ENCODE results near the gene NRAP. TPM values are rescaled to one million over a fixed set of nuclear protein-coding genes. Genes with fewer than 3 reads are reported as not detected.

The NRAP gene
- total and polyA plus RNA-seq, 2 of the 4 experiments (the other 2 are of a cell fraction): not detected

DNA sequence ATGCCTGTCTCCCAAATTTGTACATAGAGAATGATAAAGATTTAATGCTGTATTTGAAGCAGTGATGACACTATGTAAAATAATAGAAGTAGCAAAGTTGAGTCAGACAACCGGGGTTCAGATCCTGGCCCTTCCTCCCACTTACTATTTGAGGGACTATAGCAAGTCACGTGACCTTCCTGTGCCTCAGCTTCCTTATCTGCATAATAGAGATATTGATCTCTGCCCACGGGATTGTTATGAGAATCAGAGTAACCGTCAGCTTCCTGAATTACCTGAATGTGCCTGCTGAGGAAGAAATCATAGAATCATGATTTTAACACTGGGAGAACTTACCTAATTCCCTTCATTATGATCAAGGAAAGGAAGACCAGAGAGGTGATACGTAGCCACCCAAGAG is 42.8 kb upstream of the NRAP start:
- Histone ChIP-seq H3K9me1 (ENCODE audit: insufficient read depth, low read length) (peaks cover 2% of the 10 kb centered on the region; the same call in 1 of the 2 replicates), H2AFZ (replicated peaks; ENCODE audit: low read length, poor library complexity) (no peak overlapping the region), H4K8ac (ENCODE audit: low read depth in 2 of 2, low read length in 2 of 2) (no peak overlapping the region), H3K27me3 (ENCODE audit: control insufficient read depth, insufficient read depth, low read length) (no peaks in the 10 kb centered on the region), H3K9ac (ENCODE audit: low read depth, low read length) (no peak overlapping the region), H3K4ac (ENCODE audit: low read depth, low read length) (no peak overlapping the region), H3K79me1 (ENCODE audit: low read depth in 1 of 2, low read length in 2 of 2) (peaks cover 8 to 36% of the 10 kb centered on the region in 2 experiments), H3K4me1 (ENCODE audit: control insufficient read depth, insufficient read depth, low read length) (peaks cover 9% of the 10 kb centered on the region), H3K4me2 (ENCODE audit: low read depth, low read length) (no peak overlapping the region), H4K91ac (ENCODE audit: insufficient read depth, low read depth, low read length) (no peak overlapping the region), H3K36me3 (ENCODE audit: control insufficient read depth, insufficient read depth, low read length) (peaks cover 5% of the 10 kb centered on the region; the same call in 1 of the 2 replicates), H2BK15ac (ENCODE audit: low read depth, low read length) (no peak overlapping the region), H2BK20ac (ENCODE audit: low read depth, low read length) (no peak overlapping the region), H3K27ac (ENCODE audit: insufficient read depth, low read length) (no peak overlapping the region), H4K5ac (ENCODE audit: low read depth, low read length) (no peak overlapping the region), H2BK120ac (ENCODE audit: low read depth, low read length) (no peak overlapping the region), H3K14ac (replicated peaks; ENCODE audit: low read depth, low read length) (no peak overlapping the region), H3K23ac (ENCODE audit: low read depth, low read length) (no peak overlapping the region), H3K4me3 (ENCODE audit: insufficient read depth, low read depth, low read length) (no peak overlapping the region), H3K18ac (ENCODE audit: low read depth, low read length) (no peak overlapping the region), H2AK5ac (ENCODE audit: low read depth, low read length) (no peak overlapping the region), H3K9me3 (ENCODE audit: control insufficient read depth, insufficient read depth, low read length) (no peaks in the 10 kb centered on the region), H3K56ac (ENCODE audit: extremely low read depth, insufficient read depth, low read length) (no peak overlapping the region), H2AK9ac (replicated peaks; ENCODE audit: low read depth, low read length, poor library complexity) (no peak overlapping the region), H4K20me1 (ENCODE audit: insufficient read depth, low read length) (peaks cover 20% of the 10 kb centered on the region; the same call in 1 of the 2 replicates), H2BK5ac (ENCODE audit: low read depth, low read length, poor library complexity, severe bottlenecking) (no peak overlapping the region)
- BruUV-seq (replicated peaks): no TSS peak
- WGBS, 2 experiments (ENCODE audit: extremely low coverage in 2 of 2, insufficient read length in 1 of 2): no CpG with 5 or more reads among the region's 5 CpGs
- TF ChIP-seq RCOR1 (IDR thresholded peaks at IDR 0.05; ENCODE audit: insufficient replicate concordance, low read length) (no peak), MXI1 (IDR thresholded peaks at IDR 0.05; ENCODE audit: borderline replicate concordance, low read depth, low read length) (no peak), CEBPB (IDR thresholded peaks at IDR 0.05; ENCODE audit: low read depth, low read length) (no peak), RAD21 (IDR thresholded peaks at IDR 0.05; ENCODE audit: low read length) (no peak), POLR2A (IDR thresholded peaks at IDR 0.05; ENCODE audit: low read depth, low read length) (no peak), BHLHE40 (IDR thresholded peaks at IDR 0.05; ENCODE audit: low read depth, low read length) (no peak), SMC3 (IDR thresholded peaks at IDR 0.05; ENCODE audit: low read depth, low read length) (no peak), NFE2L2 (IDR thresholded peaks at IDR 0.05; ENCODE audit: low read depth, low read length) (no peak), CHD1 (IDR thresholded peaks at IDR 0.05; ENCODE audit: low read depth, low read length) (no peak), MAFK (IDR thresholded peaks at IDR 0.05; ENCODE audit: low read depth, low read length) (no peak), RFX5 (IDR thresholded peaks at IDR 0.05; ENCODE audit: low read depth, low read length) (no peak), FOS (IDR thresholded peaks at IDR 0.05; ENCODE audit: low read depth, low read length) (no peak), MAZ (IDR thresholded peaks at IDR 0.05; ENCODE audit: borderline replicate concordance, low read depth, low read length) (no peak)
- TF ChIP-seq, protein P1, sequence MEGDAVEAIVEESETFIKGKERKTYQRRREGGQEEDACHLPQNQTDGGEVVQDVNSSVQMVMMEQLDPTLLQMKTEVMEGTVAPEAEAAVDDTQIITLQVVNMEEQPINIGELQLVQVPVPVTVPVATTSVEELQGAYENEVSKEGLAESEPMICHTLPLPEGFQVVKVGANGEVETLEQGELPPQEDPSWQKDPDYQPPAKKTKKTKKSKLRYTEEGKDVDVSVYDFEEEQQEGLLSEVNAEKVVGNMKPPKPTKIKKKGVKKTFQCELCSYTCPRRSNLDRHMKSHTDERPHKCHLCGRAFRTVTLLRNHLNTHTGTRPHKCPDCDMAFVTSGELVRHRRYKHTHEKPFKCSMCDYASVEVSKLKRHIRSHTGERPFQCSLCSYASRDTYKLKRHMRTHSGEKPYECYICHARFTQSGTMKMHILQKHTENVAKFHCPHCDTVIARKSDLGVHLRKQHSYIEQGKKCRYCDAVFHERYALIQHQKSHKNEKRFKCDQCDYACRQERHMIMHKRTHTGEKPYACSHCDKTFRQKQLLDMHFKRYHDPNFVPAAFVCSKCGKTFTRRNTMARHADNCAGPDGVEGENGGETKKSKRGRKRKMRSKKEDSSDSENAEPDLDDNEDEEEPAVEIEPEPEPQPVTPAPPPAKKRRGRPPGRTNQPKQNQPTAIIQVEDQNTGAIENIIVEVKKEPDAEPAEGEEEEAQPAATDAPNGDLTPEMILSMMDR (conservative IDR thresholded peaks at IDR 0.05; ENCODE audit: low read depth, low read length): no peak
- TF ChIP-seq, protein P2, sequence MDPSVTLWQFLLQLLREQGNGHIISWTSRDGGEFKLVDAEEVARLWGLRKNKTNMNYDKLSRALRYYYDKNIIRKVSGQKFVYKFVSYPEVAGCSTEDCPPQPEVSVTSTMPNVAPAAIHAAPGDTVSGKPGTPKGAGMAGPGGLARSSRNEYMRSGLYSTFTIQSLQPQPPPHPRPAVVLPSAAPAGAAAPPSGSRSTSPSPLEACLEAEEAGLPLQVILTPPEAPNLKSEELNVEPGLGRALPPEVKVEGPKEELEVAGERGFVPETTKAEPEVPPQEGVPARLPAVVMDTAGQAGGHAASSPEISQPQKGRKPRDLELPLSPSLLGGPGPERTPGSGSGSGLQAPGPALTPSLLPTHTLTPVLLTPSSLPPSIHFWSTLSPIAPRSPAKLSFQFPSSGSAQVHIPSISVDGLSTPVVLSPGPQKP (IDR thresholded peaks at IDR 0.05; ENCODE audit: borderline replicate concordance, low read depth, low read length): no peak
- in situ Hi-C loops (cut with MboI; ENCODE audit: low sequenced_read_pairs): loop anchor here (5.0 kb wide), 1 partner anchor 396 kb away; no protein-coding TSS in a partner anchor
- ATAC-seq (ENCODE audit: low read depth) (no peak), DNase-seq (no peak)
- intact Hi-C loops (cut with micrococcal nuclease): loop anchor here (5.0 to 10.0 kb wide), 3 partner anchors 248 to 1418 kb away; partner anchors contain the start of gene CCDC186
- ChIA-PET POLR2A (ENCODE audit: unreplicated experiment) (no interaction called here), CTCF (interaction anchor here (0.7 kb wide), 1 partner anchor 437 kb away, joined by 3 read pairs; no protein-coding TSS in a partner anchor)
- dilution Hi-C loops (cut with HindIII; ENCODE audit: low sequenced_read_pairs, unreplicated experiment): no loop called here
